GM19099 (cell line): Measurements from ENCODE around the gene TESK1.

Experiments used
- POLR2A ChIP-seq: IDR thresholded peaks from 3 replicates; pipeline ENCODE4 v1.6.1; 2011; ENCODE audit warnings: low read depth; ENCODE audit not compliant: insufficient read length; ENCODE audit errors: extremely low read depth

Gene TESK1

DNA sequence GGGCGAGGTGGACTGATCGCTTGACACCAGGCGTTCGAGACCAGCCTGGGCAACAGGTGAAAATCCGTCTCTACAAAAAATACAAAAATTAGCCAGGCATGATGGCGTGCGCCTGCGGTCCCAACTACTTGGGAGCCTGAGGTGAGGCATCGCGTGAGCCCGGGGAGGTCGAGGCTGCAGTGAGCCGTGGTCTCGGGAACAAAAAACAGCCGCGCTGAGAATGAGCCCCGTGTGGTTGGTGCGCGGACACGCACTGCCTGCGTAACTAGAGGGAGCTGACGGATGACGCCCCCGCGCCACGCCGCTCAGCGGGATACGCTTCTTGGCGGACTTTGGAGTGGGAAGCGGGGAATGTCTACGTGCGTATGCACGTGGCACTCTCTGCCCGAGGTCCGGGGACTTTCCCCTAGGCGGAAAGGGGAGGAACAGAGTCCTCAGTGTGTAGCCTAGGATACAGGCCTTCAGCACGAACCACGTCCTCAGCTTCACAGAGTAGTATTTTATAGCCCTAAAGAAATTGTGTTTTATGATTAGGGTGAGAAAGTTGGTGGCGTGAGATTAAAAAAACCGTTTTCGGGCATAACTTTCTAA, 52.6 kb downstream of the TESK1 start, which contains the start of gene RMRP:
Gene RMRP, minus strand, starts transcription at position 474 of the 591 bp plus-strand sequence.
- TF ChIP-seq POLR2A: peak; percentile 2

DNA sequence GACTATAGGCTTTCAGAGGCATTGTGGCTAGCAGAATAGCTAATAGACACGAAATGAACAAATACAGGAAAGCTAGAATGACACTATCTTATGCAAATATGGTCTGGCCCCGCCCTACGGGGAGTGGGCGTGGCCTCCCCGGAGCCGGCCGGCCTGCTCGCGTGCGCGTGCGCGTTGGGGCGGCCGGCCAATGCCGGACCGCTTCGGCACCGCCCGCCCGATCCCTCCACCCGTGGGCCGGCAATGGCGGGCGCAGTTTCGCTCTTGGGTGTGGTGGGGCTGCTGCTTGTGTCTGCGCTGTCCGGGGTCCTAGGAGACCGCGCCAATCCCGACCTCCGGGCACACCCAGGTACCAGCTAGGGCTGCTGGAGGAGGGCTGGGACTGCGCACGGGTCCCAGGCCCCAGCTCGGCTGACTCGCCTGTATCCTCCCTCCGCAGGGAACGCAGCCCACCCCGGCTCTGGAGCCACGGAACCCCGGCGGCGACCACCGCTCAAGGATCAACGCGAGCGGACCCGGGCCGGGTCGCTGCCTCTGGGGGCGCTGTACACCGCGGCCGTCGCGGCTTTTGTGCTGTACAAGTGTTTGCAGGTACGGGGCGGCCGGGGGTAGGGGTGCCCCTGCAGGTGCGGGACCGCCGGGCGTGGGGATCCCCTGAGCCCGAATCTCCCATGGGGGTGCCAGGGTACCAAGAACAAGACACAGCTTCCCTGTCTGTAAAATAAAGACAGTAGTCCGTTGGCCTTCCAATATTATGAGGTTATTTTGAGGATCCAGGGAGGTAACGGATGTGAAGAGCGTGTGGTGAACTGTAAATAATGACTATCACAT, 53.3 kb downstream of the TESK1 start, which contains the start of gene CCDC107:
Gene CCDC107, plus strand, starts transcription at position 156 of the 831 bp plus-strand sequence. Its CDS starts 88 bp downstream, at position 244.
- peak; percentile 89 for TF ChIP-seq POLR2A

DNA sequence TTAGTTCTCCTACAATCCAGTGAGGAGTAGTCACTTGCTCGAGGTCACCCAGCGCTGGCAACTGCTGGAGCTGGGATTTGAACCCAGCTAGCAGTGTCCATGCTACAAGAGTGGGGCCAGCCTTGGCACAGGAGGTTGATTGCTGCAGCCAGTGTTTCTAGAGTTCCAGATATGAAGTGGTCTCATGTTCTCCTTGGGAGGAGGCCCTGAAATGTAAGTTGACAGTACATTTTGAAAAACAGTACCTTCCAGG, 53.8 kb downstream of the TESK1 start:
- TF ChIP-seq POLR2A: no peak

DNA sequence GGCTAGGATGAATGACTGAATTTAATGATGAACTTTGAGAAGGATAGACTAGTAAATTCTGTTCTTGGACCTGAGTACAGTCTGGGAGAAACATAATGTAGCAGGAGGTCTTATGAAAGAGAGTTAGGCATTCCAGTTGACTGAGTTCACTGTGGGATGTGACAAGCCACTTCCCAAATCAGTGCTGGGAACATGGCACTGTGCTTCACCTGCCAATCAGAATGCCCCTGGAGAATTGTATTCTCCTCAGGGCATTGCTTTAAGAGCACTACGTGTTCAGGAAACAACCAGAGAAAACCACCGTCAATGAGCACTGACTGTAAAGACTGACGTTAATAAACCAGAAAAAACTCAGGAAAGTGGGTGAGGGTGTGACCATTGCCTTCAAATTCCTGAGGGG, 54.3 kb downstream of the TESK1 start:
- TF ChIP-seq POLR2A: no peak
